Measurements from ENCODE around the gene PTPRK. TPM values are rescaled to one million over a fixed set of nuclear protein-coding genes. Genes with fewer than 3 reads are reported as not detected.

PTPRK gene
- polyA plus RNA-seq, 3 donors, result 3.1 to 18.6 (median 11.3) TPM

GRCh38 chr6:128057541-128057940 lies 462.9 kb downstream of the PTPRK start:
- 91 to 99% (median 94%) methylated on average over 3 of the region's 3 CpGs for WGBS, 3 donors
- H3K27ac ChIP-seq (ENCODE audit: low read depth, low read length), result no peak overlapping the region

DNA sequence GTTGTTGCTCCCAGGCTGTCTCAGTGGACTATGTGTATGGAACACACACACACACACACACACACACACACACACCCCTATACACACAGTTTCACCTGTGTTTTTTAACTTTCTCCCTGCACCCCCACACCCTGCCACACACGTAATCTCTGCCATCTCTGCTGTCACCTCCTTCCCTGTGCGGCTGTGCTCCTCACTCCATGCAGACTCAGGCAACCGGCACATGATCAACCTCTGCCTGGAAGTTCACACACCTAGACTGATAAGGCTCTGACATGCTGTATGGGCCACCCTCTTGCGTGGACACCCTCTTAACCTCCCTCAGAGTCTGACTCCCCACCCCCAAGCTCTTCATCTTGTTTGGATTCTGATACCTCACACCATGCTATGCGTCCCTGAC lies 467.3 kb downstream of the PTPRK start:
- 97 to 98% (median 97%) methylated on average over 5 of the region's 5 CpGs for WGBS, 3 donors
- no peak overlapping the region for H3K27ac ChIP-seq (ENCODE audit: low read depth, low read length)

DNA sequence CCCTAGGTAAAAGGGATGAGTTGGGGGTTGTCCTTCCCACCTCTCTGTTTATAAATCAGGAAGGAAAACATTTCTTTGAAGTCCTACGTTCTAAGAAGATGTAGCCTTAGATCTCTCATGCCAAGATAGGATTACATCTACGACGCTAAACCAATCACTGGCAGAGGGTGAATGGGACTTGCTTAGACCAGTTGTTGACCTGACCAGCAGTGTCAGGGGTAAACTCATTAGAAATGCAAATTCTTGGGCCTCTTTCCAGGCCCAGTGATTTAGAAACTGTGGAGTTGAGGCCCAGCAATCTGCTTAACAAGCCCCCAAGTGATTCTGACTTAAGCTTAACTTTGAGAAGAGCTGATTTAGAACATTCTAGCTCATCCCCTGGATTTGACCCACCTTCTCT lies 472.4 kb downstream of the PTPRK start:
- WGBS, 3 donors, result 86 to 95% (median 87%) methylated on average over 3 of the region's 3 CpGs

DNA sequence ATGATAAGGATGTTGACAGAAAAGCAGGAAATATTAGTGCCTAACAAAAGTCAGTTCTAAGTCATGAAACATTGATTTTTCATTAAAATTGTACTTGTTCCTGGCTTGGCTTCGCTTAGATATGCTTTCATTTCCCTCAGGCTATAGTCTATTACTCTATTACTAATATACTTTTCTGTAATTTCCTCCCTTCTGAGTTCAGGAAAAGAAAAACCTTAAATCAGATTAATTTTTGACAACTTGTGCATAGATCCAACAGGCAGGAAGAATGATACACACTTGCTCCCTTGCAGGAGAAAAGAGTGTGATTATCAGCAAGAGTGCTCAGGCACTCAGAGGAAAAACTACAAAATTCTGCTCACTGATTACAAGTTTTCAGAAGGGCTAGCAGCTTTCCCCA lies 474.4 kb downstream of the PTPRK start:
- no peak overlapping the region for H3K27ac ChIP-seq (ENCODE audit: low read depth, low read length)
- WGBS, 3 donors, result 38 to 58% (median 50%) methylated on average over 1 of the region's 1 CpG

More for the DNA sequence above, 472.4 kb downstream of the PTPRK start:
- H3K27ac ChIP-seq (ENCODE audit: low read depth, low read length), result no peak overlapping the region

DNA sequence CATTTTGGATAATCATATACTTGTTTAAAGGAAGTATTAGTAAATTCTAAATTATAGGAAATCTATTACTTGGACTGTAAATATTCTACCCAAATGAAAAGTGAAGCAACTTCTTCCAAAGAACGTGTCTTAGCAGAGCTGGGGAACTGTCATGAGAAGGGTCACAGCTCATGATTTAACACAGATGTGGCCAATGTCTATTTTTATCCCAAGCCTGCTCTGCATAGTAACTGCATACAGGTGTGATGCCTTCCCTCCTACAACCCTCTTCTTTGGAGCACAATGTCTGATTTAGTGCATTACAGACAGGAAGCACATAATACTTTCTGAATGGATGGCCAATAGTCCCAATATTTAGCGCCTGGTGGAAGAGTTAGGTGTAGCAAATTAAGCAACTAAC lies 480.9 kb downstream of the PTPRK start:
- no peak overlapping the region for H3K27ac ChIP-seq (ENCODE audit: low read depth, low read length)
- 82 to 87% (median 84%) methylated on average over 2 of the region's 2 CpGs for WGBS, 3 donors

DNA sequence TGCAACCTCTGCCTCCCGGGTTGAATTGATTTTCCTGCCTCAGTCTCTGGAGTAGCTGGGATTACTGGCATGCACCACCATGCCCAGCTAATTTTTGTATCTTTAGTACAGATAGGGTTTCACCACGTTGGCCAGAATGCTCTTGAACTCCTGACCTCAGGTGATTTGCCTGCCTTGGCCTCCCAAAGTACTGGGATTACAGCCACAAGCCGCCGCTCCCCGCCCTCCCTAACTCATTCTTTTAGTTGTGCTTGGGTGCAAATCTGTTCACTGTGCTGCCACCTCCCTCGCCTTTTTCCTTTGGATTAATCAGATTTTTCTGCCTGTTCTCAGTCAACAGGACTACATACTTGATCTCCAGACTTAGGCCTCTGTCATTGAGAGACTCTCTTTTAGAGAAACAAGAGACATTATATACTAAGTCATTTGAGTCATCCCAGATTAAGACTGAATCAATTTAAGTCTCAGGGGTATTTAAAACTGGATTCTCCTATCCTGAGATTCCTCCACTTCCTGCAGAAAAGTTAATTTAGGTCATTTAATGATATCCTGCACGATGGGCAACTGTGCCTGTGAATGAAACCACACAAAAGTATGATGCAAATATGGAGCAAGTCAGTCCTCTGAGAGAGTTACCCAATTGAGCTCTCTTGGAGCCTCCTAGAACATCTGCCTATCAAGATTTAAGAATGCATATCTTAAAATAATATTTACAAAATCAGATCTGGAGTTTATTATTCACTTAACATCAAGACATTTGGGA lies 483.4 kb downstream of the PTPRK start:
- 81 to 88% (median 82%) methylated on average over 7 of the region's 7 CpGs for WGBS, 3 donors

DNA sequence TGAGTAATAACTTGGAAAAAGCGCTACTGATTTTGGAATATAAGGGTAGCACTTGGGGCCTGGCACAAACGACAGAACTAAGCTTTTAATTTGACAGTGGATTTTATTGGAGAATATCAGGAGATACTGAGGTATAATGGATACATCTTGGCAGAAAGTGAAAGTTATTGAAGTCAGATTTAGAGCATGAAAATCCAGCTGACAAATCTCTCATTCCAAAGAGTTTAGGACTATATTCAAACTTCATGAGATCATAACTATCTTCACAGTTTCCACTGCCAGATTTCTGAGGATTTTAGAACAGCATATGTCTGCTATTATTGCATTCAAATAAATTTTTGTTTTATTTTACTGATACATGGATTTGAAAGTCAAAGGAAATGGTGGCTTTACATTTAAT lies 487.2 kb downstream of the PTPRK start:
- 86 to 91% (median 91%) methylated on average over 2 of the region's 2 CpGs for WGBS, 3 donors
- H3K27ac ChIP-seq (ENCODE audit: low read depth, low read length), result no peak overlapping the region

More for the DNA sequence above, 483.4 kb downstream of the PTPRK start:
- H3K27ac ChIP-seq (ENCODE audit: low read depth, low read length), result no peak overlapping the region

DNA sequence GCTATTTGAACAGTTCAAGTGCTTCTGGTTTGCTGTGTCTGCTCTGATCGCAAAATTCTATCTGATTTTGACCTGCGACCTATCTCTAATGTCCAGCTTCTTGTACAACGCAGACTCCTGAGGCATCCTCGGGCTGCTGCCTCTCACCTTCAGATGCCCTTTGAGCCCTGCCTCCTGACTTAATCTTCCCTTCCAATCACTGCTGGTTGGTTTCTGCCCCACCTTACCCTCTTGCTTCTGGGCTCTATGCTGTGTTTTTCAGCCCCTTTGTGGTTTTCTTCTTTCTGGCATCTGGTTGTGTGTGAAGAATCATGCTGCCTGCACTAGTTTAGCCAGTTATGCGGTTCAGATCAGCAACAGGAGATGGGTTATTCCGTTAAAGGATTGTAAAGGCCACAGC lies 488.4 kb downstream of the PTPRK start:
- 79 to 88% (median 81%) methylated on average over 6 of the region's 6 CpGs for WGBS, 3 donors
- H3K27ac ChIP-seq (ENCODE audit: low read depth, low read length), result no peak overlapping the region

- WGBS, 3 donors, result 91 to 100% (median 92%) methylated on average over 1 of the region's 1 CpG
- H3K27ac ChIP-seq (ENCODE audit: low read depth, low read length), result no peak overlapping the region
Measured at GRCh38 chr6:128029826-128030225, 490.6 kb downstream of the PTPRK start.

- no peak overlapping the region for H3K27ac ChIP-seq (ENCODE audit: low read depth, low read length)
Measured at GRCh38 chr6:128028183-128028582, 492.2 kb downstream of the PTPRK start.

GRCh38 chr6:128025478-128025877 lies 494.9 kb downstream of the PTPRK start:
- no peak overlapping the region for H3K27ac ChIP-seq (ENCODE audit: low read depth, low read length)
- 74 to 87% (median 74%) methylated on average over 1 of the region's 1 CpG for WGBS, 3 donors

- WGBS, 3 donors, result 85 to 94% (median 89%) methylated on average over 1 of the region's 1 CpG
- H3K27ac ChIP-seq (ENCODE audit: low read depth, low read length), result no peak overlapping the region
Measured at GRCh38 chr6:128024969-128025368, 495.4 kb downstream of the PTPRK start.

- 93 to 97% (median 95%) methylated on average over 1 of the region's 1 CpG for WGBS, 3 donors
- H3K27ac ChIP-seq (ENCODE audit: low read depth, low read length), result no peak overlapping the region
Measured at GRCh38 chr6:128024046-128024445, 496.4 kb downstream of the PTPRK start.

DNA sequence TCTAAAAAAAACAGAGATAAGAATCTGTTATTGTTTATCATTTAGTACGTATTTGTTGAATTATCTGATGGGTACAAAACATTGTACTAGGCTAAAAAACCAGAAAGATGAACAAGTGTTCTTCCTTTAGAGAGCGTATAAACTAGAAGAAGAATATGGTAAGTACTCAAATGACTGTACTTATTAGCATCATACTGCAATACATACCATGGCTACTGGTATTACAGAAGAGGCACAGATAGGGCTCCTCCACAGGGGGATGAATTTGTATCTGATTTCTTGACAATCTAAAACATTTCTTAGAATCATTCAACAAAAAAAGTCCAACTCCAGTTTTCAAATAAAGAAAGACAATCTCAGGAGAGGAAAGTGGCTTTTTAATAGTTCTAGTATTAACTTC lies 501.6 kb downstream of the PTPRK start:
- WGBS, 3 donors, result 93 to 95% (median 95%) methylated on average over 2 of the region's 2 CpGs
- no peak overlapping the region for H3K27ac ChIP-seq (ENCODE audit: low read depth, low read length)

- no peak overlapping the region for H3K27ac ChIP-seq (ENCODE audit: low read depth, low read length)
Measured at GRCh38 chr6:128017288-128017687, 503.1 kb downstream of the PTPRK start.

- WGBS, 3 donors, result 89 to 93% (median 90%) methylated on average over 1 of the region's 1 CpG
- H3K27ac ChIP-seq (ENCODE audit: low read depth, low read length), result no peak overlapping the region
Measured at GRCh38 chr6:128007658-128008057, 512.7 kb downstream of the PTPRK start.

DNA sequence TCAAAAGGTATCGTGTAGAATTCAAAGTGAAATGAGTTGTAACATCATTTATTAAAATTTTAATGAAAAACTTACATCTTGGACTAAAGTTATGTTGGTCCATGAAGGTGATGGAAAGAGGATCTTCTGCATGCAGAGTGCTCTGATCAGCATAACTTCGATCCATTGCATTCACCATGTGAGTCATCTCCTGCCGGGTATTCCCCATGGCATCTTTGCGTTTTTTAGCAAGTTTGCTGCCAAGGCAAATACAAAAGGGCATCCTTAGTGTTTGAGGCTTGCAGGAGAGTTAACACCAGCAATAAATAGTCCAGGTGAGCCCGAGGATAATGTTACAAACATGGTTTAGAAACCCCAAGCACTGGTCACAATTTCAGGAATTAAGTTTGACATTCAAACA lies 515.4 kb downstream of the PTPRK start:
- 83 to 88% (median 87%) methylated on average over 5 of the region's 5 CpGs for WGBS, 3 donors
- H3K27ac ChIP-seq (ENCODE audit: low read depth, low read length), result no peak overlapping the region

DNA sequence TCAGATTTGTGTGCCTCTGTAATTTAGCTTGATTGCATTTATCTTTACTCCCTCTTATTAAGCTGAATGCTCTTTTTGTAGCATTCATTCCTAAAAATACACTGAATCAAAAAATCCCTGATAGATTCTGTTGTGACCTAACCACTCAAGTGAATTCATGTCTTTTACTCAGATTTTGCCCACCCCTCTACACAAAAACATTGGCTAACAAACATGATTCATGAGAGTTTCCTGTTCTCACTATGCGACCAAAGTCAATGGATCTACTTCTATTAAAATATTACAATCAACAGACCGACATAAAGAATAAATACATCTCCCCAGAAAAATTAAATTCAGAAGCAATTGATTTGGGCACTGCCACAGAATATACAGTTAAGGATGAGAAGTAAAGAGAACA lies 520.0 kb downstream of the PTPRK start:
- WGBS, 3 donors, result 84 to 94% (median 89%) methylated on average over 2 of the region's 2 CpGs
- H3K27ac ChIP-seq (ENCODE audit: low read depth, low read length), result no peak overlapping the region

DNA sequence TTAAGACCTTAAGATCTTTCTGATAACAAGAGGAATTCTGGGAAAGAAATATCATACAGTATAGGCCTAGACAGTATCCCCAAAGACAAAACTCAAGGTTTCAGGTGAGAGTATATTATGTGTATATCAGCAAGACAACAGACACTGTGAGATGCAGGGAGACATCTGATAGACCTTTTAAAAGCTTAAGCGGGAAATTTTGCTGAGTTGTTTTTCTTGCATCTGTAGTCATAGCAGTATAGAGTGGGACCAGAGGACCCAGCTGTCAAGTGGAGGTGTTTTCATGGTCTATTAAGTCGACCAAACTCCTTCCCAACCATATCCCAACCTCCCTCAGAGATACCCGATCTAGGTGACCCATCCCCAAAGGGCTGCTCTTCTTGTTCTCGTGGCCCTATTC lies 521.4 kb downstream of the PTPRK start:
- H3K27ac ChIP-seq (ENCODE audit: low read depth, low read length), result no peak overlapping the region
- WGBS, 3 donors, result 90 to 100% (median 91%) methylated on average over 4 of the region's 4 CpGs

- no peak overlapping the region for H3K27ac ChIP-seq (ENCODE audit: low read depth, low read length)
- WGBS, 3 donors, result 84 to 93% (median 87%) methylated on average over 3 of the region's 3 CpGs
Measured at GRCh38 chr6:127997496-127998164, 522.8 kb downstream of the PTPRK start.

All from adipose tissue (tissue), 3 donors.